ENCODE data around the gene GPR137. TPM values are rescaled to one million over a fixed set of nuclear protein-coding genes. Genes with fewer than 3 reads are reported as not detected.
"Not testable (repeated sequence)": the region's sequence is repeated elsewhere in the genome, so short reads cannot be mapped to it uniquely, and the experiment has no call there.

Gene GPR137
- total and polyA plus RNA-seq, 7 experiments from 2014 or later, result 4.9 to 45.9 (median 30.8) TPM

DNA sequence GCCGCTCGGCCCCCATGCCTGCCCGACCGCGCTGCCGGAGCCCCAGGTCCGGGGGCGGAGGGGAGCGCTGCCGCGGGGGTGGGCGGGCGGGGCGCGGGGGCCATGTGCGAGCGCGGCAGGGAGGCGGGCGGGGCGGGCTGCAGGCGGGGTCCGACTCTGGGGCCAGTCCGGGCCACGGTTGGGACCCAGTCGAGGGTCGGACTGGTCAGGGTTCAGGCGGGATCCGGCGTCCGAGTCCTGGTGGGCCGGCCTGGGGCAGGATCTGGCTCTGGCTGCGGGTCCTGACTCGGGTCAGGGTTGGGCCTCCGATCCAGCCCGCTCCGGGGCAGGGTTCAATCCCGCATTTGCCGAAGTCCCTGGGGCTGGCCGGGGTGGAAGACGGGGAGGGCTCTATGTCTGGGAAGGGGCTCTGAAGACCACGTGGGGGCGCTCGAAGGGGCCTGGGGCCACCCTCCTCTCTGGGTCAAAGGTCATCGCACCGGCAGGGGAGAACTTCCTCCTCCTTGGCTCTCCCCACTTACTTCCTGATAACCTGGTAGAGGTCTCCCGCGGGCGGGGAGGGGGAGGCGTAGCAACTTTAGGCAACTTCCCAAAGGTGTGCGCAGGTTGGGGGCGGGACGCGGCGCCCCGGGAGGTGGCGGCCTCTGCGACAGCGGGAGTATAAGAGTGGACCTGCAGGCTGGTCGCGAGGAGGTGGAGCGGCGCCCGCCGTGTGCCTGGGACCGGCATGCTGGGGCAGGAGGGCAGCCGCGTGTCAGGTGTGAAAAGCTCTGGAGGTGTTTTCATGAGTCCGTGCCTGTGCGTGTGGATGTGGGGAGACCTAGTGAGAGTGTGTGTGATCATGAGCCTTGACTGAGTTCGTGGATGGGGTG, 20.3 kb downstream of the GPR137 start:
- peaks cover 0 to 8% (median 0%) of the 10 kb centered on the region in 5 donors for H3K36me3 Mint-ChIP-seq
- POLR2A ChIA-PET, result interaction anchor here (1.0 to 6.3 kb wide), 9 partner anchors 11 to 100 kb away, joined by 3 to 102 read pairs (median 9); partner anchors contain the start of genes FERMT3, FKBP2, PRDX5 and TRMT112
- peaks cover 15 to 32% (median 26%) of the 10 kb centered on the region in 7 donors for H3K4me1 Mint-ChIP-seq

DNA sequence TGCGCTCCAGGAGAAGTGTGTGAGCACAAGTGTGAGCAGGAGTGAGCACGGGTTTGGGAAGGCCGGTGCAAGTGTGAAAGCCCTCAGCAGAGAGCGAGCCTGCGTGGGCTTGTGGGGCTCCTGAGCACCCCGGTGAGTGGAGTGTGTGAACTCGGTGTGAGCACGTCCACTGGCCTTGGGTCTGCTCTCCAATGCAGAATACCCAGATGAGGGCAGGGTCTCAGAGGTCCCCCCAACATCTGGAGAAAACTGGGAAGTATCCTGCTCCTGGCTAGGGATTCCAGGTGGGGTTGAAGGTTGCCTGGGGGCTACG, 20.9 kb downstream of the GPR137 start:
- ATAC-seq (no peak), DNase-seq (no peak)
- Mint-ChIP-seq H3K27me3 (peaks cover 0 to 13% (median 5%) of the 10 kb centered on the region in 5 donors), H3K36me3 (peaks cover 0 to 8% (median 0%) of the 10 kb centered on the region in 5 donors), H3K27ac (peak overlapping the region; percentile 76 to 96 (median 90)), H3K9me3 (no peaks in the 10 kb centered on the region), H3K4me3 (peak overlapping the region; percentile 92 to 98 (median 96)), H3K4me1 (peaks cover 14 to 33% (median 26%) of the 10 kb centered on the region in 7 donors)
- intact Hi-C loops (cut with micrococcal nuclease), result loop anchor here in 1 of 2 donors (1.0 to 5.0 kb wide), 2 partner anchors 332 to 956 kb away; partner anchors contain the start of genes COX8A and POLA2
- peaks cover 14 to 17% of the 10 kb centered on the region in 2 donors for H3K4me1 ChIP-seq (ENCODE audit: control insufficient read depth in 2 of 2, insufficient read depth in 2 of 2, low read length in 2 of 2)
- H3K36me3 ChIP-seq (ENCODE audit: control insufficient read depth in 2 of 3, insufficient read depth in 3 of 3, low read length in 3 of 3), result no peaks in the 10 kb centered on the region
- POLR2A ChIA-PET, result interaction anchor here (1.8 kb wide), 2 partner anchors 10 to 101 kb away, joined by 5 to 13 read pairs; partner anchors contain the start of genes PRDX5 and TRMT112
- CTCF ChIA-PET, result interaction anchor here (1.1 kb wide), 1 partner anchor 11 kb away, joined by 4 read pairs; the partner anchor contains the start of genes PRDX5 and TRMT112
- H3K27ac ChIP-seq (ENCODE audit: low read depth, low read length), result peak overlapping the region; percentile 69
- no peaks in the 10 kb centered on the region for H3K27me3 ChIP-seq (ENCODE audit: control insufficient read depth in 2 of 2, insufficient read depth in 2 of 2, low read length in 2 of 2)
- peak overlapping the region; percentile 81 for H3K4me3 ChIP-seq (ENCODE audit: low read length)
- no peaks in the 10 kb centered on the region for H3K9me3 ChIP-seq (ENCODE audit: control insufficient read depth in 2 of 3, low read length in 3 of 3)

More for the DNA sequence above, 20.3 kb downstream of the GPR137 start:
- H3K4me3 Mint-ChIP-seq, result peak overlapping the region; percentile 92 to 98 (median 96)
- peak; percentile 9 for ATAC-seq
- peak overlapping the region; percentile 76 to 96 (median 90) for H3K27ac Mint-ChIP-seq
- peaks cover 3 to 15% (median 5%) of the 10 kb centered on the region in 5 donors for H3K27me3 Mint-ChIP-seq
- intact Hi-C loops (cut with micrococcal nuclease), result loop anchor here (1.0 to 5.0 kb wide), 14 partner anchors 11 to 956 kb away; partner anchors contain the start of genes CCDC88B (in 2 of the 2), FKBP2 (in 2 of the 2), GPR137 (in 2 of the 2) and TRMT112 (in 2 of the 2)
- no peaks in the 10 kb centered on the region for H3K9me3 Mint-ChIP-seq
- peak; percentile 51 to 74 (median 63) for DNase-seq
- peak overlapping the region; percentile 81 for H3K4me3 ChIP-seq (ENCODE audit: low read length)
- peaks cover 0 to 1% of the 10 kb centered on the region in 2 donors for H3K27me3 ChIP-seq (ENCODE audit: control insufficient read depth in 2 of 2, insufficient read depth in 2 of 2, low read length in 2 of 2)
- peaks cover 14 to 19% of the 10 kb centered on the region in 2 donors for H3K4me1 ChIP-seq (ENCODE audit: control insufficient read depth in 2 of 2, insufficient read depth in 2 of 2, low read length in 2 of 2)
- no peaks in the 10 kb centered on the region for H3K36me3 ChIP-seq (ENCODE audit: control insufficient read depth in 2 of 3, insufficient read depth in 3 of 3, low read length in 3 of 3)
- peak overlapping the region; percentile 69 for H3K27ac ChIP-seq (ENCODE audit: low read depth, low read length)
- CTCF ChIA-PET, result interaction anchor here (1.1 to 5.8 kb wide), 5 partner anchors 11 to 101 kb away, joined by 4 to 165 read pairs (median 8); partner anchors contain the start of genes FERMT3, PRDX5 and TRMT112
- H3K9me3 ChIP-seq (ENCODE audit: control insufficient read depth in 2 of 3, low read length in 3 of 3), result no peaks in the 10 kb centered on the region

DNA sequence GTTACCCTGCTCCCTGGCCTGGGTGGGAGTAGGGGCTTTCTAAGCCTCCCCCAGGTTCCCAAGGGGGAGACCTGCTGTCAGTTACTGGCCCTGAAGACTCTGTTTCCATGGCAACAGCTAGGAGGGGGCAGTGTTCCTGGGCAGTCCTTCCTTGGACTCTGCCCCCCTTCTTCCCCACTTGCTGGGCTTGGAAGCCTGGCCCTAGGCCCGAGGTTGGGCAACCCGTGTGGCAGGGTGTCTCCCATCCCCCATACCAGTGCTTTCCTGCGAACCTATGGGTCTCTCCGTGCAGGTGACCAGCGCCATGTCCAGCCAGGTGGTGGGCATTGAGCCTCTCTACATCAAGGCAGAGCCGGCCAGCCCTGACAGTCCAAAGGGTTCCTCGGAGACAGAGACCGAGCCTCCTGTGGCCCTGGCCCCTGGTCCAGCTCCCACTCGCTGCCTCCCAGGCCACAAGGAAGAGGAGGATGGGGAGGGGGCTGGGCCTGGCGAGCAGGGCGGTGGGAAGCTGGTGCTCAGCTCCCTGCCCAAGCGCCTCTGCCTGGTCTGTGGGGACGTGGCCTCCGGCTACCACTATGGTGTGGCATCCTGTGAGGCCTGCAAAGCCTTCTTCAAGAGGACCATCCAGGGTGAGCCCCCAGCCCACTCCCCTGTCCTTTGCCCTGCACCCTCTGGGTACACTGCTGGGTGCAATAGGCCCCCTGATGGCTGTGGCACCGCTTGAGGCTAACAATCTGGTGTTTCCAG, 21.4 kb downstream of the GPR137 start:
- Mint-ChIP-seq H3K27me3 (peaks cover 0 to 8% (median under 1%) of the 10 kb centered on the region in 5 donors), H3K9me3 (no peaks in the 10 kb centered on the region), H3K36me3 (peaks cover 0 to 8% (median 0%) of the 10 kb centered on the region in 5 donors), H3K4me1 (peaks cover 14 to 33% (median 26%) of the 10 kb centered on the region in 7 donors), H3K4me3 (peak overlapping the region; percentile 44 to 98 (median 96)), H3K27ac (peak overlapping the region in 6 of 9 donors; percentile 24 to 95 (median 79))
- ChIA-PET CTCF (interaction anchor here (1.1 kb wide), 1 partner anchor 10 kb away, joined by 4 read pairs; the partner anchor contains the start of genes PRDX5 and TRMT112), POLR2A (interaction anchor here (0.6 to 1.8 kb wide), 4 partner anchors 10 to 428 kb away, joined by 3 to 13 read pairs (median 4); partner anchors contain the start of genes PRDX5 and TRMT112)
- H3K27ac ChIP-seq (ENCODE audit: low read depth, low read length), result peak overlapping the region; percentile 69
- H3K27me3 ChIP-seq (ENCODE audit: control insufficient read depth in 2 of 2, insufficient read depth in 2 of 2, low read length in 2 of 2), result no peaks in the 10 kb centered on the region
- no peak for ATAC-seq
- H3K4me1 ChIP-seq (ENCODE audit: control insufficient read depth in 2 of 2, insufficient read depth in 2 of 2, low read length in 2 of 2), result peaks cover 14 to 17% of the 10 kb centered on the region in 2 donors
- H3K9me3 ChIP-seq (ENCODE audit: control insufficient read depth in 2 of 3, low read length in 3 of 3), result no peaks in the 10 kb centered on the region
- intact Hi-C loops (cut with micrococcal nuclease), result loop anchor here in 1 of 2 donors (1.0 to 5.0 kb wide), 2 partner anchors 333 to 955 kb away; partner anchors contain the start of genes COX8A and POLA2
- DNase-seq, result no peak
- peak overlapping the region; percentile 81 for H3K4me3 ChIP-seq (ENCODE audit: low read length)
- no peaks in the 10 kb centered on the region for H3K36me3 ChIP-seq (ENCODE audit: control insufficient read depth in 2 of 3, insufficient read depth in 3 of 3, low read length in 3 of 3)

DNA sequence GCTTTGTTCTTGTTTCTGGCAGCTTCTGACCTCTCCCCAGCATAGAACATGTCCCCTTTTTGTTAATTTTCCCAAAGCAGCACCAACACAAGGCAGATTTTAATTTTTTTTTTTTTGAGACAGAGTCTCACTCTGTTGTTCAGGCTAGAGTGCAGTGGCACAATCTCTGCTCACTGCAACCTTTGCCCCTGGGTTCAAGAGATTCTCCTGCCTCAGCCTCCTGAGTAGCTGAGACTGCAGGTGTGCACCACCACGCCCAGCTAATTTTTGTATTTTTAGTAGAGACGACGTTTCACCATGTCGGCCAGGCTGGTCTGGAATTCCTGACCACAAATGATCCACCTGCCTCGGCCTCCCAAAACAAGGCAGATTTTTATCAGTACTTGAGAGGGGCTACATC, 22.1 kb downstream of the GPR137 start:
- H3K4me3 ChIP-seq (ENCODE audit: low read length); H3K36me3 ChIP-seq (ENCODE audit: control insufficient read depth in 2 of 3, insufficient read depth in 3 of 3, low read length in 3 of 3); H3K9me3 ChIP-seq (ENCODE audit: control insufficient read depth in 2 of 3, low read length in 3 of 3); H3K27me3 ChIP-seq (ENCODE audit: control insufficient read depth in 2 of 2, insufficient read depth in 2 of 2, low read length in 2 of 2); H3K36me3 Mint-ChIP-seq; H3K9me3 Mint-ChIP-seq; H3K27me3 Mint-ChIP-seq; CTCF ChIA-PET; DNase-seq; H3K27ac ChIP-seq (ENCODE audit: low read depth, low read length); ATAC-seq: not testable (repeated sequence)
- Mint-ChIP-seq H3K27ac (peak overlapping the region in 5 of 9 donors; percentile 1 to 69 (median 24)), H3K4me1 (peaks cover 19 to 36% (median 31%) of the 10 kb centered on the region in 7 donors), H3K4me3 (peak overlapping the region in 9 of 10 donors; percentile 37 to 98 (median 54))
- intact Hi-C loops (cut with micrococcal nuclease), result loop anchor here in 1 of 2 donors (5.0 kb wide), 1 partner anchor 955 kb away; the partner anchor contains the start of gene POLA2
- H3K4me1 ChIP-seq (ENCODE audit: control insufficient read depth in 2 of 2, insufficient read depth in 2 of 2, low read length in 2 of 2), result peaks cover 14 to 17% of the 10 kb centered on the region in 2 donors
- POLR2A ChIA-PET, result interaction anchor here (0.6 to 1.8 kb wide), 5 partner anchors 9 to 429 kb away, joined by 3 to 13 read pairs (median 4); partner anchors contain the start of genes PRDX5 and TRMT112

DNA sequence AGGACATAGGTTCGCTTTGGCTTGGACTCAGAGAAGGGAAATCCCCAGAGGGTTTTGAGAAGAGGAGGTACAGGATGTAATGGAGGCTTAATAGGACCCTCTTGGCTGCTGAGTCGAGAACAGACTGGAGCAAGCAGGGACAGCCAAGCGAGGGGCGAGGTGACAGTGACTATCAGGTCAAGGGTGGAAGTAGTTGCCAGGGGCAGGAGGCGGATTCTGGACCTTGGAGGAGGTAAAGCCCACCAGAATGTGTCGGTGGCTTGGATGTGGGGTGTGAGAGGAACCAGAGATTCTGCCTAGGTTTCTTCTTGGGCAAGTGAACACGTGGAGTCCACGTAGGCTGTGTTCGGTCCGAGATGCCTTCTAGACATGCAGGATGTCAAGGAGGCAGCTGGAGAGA, 27.3 kb downstream of the GPR137 start:
- Mint-ChIP-seq H3K4me3 (peak overlapping the region in 2 of 10 donors; percentile 16 to 19), H3K4me1 (peaks cover 20 to 33% (median 25%) of the 10 kb centered on the region in 7 donors), H3K36me3 (peaks cover 0 to 14% (median 0%) of the 10 kb centered on the region in 5 donors), H3K27me3 (no peaks in the 10 kb centered on the region), H3K9me3 (no peaks in the 10 kb centered on the region), H3K27ac (peak overlapping the region in 8 of 9 donors; percentile 9 to 86 (median 72))
- Histone ChIP-seq H3K27ac (ENCODE audit: low read depth, low read length) (no peak overlapping the region), H3K9me3 (ENCODE audit: control insufficient read depth in 2 of 3, low read length in 3 of 3) (no peaks in the 10 kb centered on the region), H3K4me3 (ENCODE audit: low read length) (no peak overlapping the region), H3K27me3 (ENCODE audit: control insufficient read depth in 2 of 2, insufficient read depth in 2 of 2, low read length in 2 of 2) (no peaks in the 10 kb centered on the region), H3K4me1 (ENCODE audit: control insufficient read depth in 2 of 2, insufficient read depth in 2 of 2, low read length in 2 of 2) (peaks cover 0 to 4% of the 10 kb centered on the region in 2 donors), H3K36me3 (ENCODE audit: control insufficient read depth in 2 of 3, insufficient read depth in 3 of 3, low read length in 3 of 3) (peaks cover 0 to 26% (median 0%) of the 10 kb centered on the region in 3 experiments)
- DNase-seq, result no peak
- ChIA-PET POLR2A (interaction anchor here (1.3 to 1.4 kb wide), 2 partner anchors 72 to 127 kb away, joined by 3 read pairs; partner anchors contain the start of genes FKBP2 and STIP1), CTCF (no interaction called here)
- intact Hi-C loops (cut with micrococcal nuclease), result no loop called here
- ATAC-seq, result no peak
